GM12872 (cell line): ENCODE results near the gene ZC3H14.
A peak's percentile ranks its signal among the peaks of the same experiment; 100 is the strongest.

Experiments
- CTCF ChIP-seq: IDR thresholded peaks from 3 replicates; pipeline ENCODE4 v1.5.1; 2011; ENCODE audit warnings: low read depth, mild to moderate bottlenecking, low read length, moderate library complexity; ENCODE audit not compliant: insufficient read depth

Gene ZC3H14

GRCh38 chr14:88667555-88668273, 104.9 kb downstream of the ZC3H14 start:
- TF ChIP-seq CTCF = peak; percentile 93

GRCh38 chr14:88668448-88669116, 105.7 kb downstream of the ZC3H14 start:
- no peak for TF ChIP-seq CTCF

- no peak for TF ChIP-seq CTCF
These were observed 106.5 kb downstream of the ZC3H14 start for GRCh38 chr14:88669346-88669745.
